NCI-H510A (cell line): ENCODE measurements around the gene GMPPB.
"Not testable (repeated sequence)": the region's sequence is repeated elsewhere in the genome, so short reads cannot be mapped to it uniquely, and the experiment has no call there.

Experiments used
- DNase-seq: peaks from one replicate; lab custom pipeline; 2025; lab: John Stamatoyannopoulos, UW

Gene GMPPB

DNA sequence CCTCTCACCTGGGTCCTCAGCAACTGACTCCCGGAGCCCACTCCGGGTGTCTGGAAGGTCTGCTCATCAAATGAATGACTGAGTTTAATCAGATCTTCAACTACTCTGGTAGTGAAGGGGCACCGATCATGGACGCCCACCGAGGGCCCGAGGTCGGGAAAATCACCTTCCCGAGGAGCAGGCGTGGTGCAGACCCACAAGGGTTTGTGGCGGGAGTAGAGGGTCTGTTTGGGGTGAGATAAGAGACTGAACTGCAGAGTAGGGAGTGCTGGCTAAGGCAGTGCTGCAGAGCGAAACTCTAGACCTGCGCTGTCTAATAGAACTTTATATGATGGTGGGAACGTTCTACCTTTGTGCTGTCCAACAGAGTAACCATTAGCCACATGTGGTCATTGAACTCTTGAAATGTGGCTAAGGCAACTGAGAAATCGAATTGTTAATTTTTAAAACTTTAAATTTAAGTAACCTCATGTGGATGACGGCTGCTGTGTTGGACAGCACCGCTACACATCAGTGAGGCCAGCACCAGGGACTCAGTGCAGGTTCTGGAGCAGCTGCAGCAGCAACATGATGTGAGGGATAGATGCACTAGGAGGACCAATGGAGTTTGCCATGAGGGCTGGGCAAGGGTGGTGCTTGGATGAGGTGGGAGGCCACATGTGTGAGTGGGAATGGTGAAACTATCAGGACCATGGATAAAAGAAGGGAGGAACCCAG, 33.7 kb downstream of the GMPPB start:
- DNase-seq = not testable (repeated sequence)

DNA sequence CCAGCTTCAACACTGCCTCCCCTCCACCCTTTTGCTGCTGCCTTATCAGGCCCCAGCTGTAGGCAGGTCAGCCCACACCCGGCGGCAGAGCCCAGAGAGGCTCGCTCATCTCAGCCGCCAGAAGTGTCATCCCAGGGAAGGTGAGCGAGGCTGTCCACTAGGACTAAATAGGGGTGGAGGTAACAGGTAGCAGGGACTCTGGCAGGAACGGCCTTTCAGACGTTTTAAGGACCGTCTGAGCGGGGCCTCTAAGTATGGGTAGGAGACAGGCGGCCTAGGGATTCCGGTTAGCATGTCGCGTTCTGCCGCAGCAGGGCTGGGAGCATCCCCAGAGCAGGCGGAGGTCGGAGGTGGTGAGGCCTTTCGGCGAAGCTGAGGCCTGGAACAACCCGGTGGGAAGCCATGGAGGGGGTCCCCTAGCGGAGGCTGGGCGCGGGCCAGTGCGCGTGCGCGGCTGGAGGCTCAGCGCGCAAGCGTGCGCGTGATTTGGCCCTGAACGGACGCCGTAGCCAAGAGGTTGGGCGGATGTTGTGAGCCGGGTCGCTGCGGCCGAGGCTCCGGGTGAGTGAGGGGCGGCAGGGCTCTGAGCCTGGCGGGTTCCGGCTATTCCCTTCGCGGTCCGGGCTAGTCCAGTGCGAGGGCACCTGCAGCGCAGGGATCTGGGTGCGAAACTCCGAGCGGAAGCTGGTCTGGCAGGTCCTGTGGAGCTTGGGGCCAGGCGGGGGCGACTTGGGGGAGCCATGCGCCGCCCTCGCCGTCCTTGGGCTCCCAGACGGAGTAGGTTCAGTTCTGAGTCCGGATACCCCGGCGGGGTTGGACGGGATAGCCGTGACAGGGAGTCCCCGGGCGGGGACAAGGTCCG, 34.5 kb downstream of the GMPPB start, which contains the start of the genes MST1 and RNF123:
TSS of gene MST1 (minus strand) at position 429 of the 862 bp plus-strand sequence. CDS start 783 bp downstream, outside the sequence.
TSS of gene RNF123 (plus strand) at position 512 of the 862 bp plus-strand sequence. CDS start 1,609 bp downstream, outside the sequence.
- no peak for DNase-seq

DNA sequence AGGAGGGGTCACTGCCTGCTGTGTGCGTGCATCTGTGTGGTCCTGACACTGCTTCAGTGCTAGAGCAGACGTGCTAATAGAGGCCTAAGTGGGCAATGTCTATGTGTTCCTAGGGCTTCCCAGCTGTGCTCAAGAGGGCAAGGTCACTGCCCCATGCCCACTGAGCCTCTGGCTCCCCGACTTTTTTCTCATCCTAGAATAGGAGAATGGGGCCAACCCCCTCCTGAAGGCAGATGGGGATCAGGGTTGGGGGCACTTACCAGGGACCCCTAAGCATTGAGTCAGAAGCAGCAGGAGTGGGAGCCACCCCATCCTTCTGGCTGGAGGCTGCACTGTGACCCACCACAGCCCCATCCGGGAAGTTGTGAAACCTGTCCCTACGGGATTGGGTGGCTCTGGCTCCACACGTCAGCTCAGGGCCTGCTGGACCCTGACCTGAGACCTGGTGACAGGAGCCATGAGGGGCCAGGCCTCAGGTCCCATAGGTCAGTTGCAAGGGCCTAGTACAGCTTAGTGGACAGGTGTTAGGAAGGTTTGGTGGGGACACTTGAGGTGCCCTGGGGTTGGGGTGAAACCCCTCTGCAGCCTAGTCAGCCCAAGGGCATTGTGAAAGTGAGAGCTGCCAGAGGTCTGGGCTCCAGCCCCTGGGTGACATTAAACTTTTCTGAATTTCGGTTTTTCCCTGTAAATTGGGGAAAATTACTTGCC, 35.3 kb downstream of the GMPPB start:
- DNase-seq = not testable (repeated sequence)

DNA sequence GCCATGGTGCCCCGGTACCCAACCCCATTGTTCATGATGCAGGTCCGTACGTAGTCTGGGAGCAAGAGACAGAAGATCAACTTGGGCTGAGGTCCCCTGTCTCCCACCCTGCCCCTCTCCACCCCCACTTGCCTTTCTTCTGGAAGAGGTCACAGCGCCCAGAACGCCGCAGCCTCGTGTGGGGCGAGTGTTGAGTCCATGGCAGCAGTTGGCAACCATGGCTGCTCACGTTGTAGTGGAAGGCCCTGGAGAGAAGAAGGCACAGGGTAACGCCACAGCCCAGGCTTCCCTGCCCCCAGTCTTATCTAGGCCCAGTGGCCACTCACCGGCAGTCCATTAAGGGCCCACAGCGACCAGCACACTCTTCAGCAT, 36.3 kb downstream of the GMPPB start:
- DNase-seq = not testable (repeated sequence)

DNA sequence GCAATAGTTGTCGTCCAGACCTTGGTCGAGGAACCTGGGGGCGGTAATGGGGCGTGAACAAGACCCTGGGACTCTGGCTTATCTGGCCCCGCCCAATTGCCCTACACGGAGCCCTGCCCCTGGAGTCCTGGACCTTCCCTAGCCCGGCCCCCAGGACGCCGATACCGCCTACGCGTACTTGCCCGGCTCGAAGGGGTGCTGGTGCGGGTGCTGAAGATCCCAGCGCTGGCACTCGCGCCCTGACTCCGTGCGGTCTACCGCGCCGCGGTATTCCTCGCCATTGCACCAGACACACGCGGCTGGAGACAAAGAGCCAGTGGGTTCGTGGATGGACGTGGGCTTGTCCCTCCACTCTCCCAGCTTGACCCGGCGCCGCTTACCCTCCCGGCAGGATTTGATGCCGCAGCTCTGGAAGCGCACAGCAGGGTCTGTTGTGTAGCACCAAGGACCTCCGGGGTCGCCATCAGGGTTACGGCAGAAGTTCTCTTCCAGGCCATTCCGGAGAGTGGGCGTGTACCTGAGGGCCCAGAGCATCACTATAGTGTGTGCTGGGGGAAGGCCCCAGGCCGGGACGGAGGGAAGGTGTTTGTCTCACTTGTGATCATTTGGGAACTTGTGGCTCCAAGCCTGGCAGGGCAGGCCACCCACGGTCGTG, 36.9 kb downstream of the GMPPB start:
- not testable (repeated sequence) for DNase-seq

DNA sequence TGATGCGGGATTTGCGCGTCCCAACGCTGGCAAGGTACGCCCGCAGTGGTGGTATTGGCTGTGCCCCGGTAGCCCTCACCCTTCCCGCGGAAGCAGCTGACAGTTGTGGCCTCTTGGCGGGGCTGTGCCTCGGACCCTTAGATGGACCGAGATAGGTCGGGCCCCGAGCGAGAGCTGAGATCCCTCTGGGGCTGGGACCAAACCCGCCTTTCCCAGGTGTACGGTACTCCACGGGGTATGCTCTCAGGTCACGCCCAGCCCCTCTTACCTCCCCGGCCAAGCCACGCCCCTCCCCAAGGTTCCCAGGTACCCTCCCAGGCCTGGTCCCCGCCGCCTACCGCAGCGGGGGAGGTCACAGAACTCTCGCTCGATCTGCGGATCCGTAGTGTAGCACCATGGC, 37.4 kb downstream of the GMPPB start:
- DNase-seq = not testable (repeated sequence)

DNA sequence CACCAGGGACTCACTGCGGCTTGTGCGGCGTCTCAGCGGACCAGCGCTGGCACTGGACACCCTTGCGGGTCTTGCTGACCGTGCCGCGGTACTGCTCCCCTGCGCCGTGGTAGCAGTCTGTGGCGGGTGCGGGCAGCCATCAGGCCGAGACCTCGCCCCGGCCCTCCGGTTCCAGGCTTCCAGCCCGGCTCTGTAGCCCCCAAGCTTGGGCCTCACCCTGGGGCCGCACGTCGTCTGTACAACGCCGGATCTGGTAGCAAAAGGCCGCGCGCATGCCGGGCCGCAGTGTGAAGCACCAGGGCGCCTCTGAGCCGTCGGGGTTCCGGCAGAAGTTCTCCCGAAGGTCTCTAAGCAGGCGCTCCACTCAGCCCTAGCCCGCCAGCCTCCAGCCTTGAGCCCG, 37.9 kb downstream of the GMPPB start:
- DNase-seq = not testable (repeated sequence)

DNA sequence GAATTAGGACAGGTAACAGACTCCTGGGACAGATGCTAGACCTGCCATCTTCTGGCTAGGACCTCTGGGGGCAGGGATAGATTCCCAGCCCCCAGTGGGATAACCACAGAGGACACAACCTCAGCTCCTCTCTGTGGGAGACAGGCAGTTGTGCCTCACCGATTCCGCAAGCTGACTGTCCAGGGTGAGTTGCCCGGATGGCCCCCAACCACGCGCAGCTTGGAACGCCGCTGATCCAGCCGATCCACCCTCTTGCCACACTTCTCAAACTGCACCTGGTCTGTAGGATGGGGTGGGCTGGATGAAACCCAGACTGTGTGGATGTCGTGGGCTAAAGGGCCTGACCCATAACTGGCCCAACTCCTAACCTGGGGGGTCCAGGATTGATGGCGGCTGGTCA, 38.6 kb downstream of the GMPPB start:
- DNase-seq = not testable (repeated sequence)

DNA sequence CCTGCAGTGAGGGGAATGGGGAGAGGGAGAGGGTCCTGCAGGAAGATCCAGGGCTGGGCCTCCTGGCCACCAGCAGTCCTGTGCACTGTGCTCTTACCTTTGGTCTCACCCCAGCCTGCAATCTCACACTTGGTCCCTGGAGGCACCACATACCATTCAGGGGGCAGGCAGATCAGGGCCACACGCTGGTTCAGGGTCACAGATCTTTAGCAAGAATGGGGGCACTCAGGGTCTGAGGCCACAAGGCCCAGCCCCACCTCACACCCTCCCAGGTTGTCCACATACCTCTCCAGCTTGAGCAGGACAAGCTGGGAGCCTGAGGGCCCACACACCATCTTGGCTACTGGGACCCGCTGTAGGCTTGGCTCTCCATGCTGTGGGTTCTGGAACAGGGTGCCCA, 39.3 kb downstream of the GMPPB start:
- not testable (repeated sequence) for DNase-seq

DNA sequence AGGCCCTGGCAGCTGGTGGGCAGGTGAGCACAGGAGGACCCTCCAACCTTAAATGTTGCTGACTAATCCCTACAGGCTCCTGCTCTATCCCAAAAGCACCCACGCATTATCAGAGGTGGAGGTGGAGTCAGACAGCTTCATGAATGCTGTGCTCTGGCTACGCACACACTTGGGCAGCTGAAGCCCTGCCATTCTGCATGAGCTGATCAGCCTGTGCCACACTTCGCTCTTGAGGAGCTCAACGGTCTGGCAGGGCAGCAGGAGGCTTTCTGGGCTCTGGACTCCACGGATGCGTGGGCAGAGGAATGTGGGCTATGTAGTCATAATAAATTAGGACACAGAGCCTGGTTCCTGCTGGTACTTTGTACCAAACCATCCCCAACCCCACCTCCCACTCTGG, 40.6 kb downstream of the GMPPB start:
- no peak for DNase-seq

DNA sequence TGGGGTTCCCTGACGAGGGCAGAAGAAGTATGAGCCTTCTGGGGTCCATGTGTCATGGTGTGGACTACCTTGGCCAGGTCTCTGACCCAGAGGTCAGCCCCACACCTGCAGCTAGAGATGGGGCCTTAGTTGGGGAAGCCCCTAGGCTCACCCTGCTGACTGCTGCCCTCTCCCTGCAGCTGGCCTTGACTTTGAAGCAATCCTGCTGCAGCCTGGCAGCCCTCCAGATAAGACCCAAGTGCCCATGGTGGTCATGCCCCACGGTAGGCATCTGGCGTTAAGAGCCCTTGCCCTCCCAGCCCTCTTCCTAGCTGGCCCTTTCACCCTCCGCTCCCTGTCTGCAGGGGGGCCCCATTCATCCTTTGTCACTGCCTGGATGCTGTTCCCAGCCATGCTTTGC, 42.2 kb downstream of the GMPPB start:
- DNase-seq = no peak

DNA sequence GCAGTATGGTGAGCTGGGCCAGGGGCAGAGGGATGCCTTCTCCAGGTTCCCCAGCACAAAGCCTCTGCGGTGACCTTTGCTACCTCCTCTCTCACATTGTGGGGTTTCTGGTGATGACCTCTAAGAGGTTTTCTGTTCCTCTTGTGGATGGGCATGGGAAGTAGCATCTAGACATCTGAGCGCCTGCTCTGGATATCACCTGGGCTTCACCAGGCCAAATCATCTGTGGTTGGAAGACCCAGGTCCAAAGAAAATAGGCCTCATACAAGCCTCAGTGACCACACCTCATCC, 42.6 kb downstream of the GMPPB start:
- DNase-seq = no peak

DNA sequence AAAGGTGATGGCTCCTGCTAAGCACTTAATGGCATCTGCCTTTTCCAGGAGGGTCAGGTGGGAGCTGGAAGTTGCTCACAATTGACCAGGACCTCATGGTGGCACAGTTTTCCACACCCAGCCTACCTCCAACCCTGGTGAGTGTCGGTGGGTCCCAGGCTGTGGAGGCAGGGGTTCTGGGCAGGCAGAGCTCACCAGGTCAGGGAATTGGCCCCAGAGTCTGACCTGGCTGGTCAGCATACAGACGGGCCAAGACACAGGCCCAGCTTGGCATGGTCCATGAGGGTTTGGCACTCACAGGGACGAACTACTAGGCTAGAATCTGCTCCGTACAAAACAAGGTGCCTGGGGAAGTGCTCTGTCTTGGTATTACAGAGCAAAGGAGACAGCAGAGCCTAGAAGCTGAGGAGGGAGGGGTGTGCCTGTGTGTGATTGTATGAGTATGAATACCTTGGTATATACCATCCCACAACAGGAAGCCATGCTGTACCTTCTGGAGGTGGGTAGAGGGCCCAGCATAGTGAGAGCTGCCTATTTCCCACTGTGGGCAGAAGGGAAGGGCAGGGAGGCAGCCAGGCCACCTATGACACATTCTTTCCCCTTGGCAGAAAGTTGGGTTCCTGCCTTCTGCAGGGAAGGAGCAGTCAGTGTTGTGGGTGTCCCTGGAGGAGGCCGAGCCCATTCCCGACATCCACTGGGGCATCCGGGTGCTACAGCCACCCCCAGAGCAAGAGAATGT, 43.1 kb downstream of the GMPPB start:
- no peak for DNase-seq

DNA sequence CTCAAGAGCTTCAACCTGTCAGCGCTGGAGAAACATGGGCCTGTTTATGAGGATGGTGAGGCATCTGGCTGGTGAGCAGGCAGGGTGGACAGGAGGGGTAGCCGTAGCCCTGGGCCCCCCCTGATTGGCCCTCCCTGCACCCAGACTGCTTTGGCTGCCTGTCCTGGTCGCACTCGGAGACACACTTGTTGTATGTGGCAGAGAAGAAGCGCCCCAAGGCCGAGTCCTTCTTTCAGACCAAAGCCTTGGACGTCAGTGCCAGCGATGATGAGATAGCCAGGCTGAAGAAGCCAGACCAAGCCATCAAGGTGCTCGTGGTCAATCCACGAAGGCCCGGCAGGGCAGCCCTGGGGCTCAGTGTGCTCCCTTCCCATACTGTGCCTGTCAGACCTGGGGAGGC, 47.8 kb downstream of the GMPPB start:
- DNase-seq = no peak

DNA sequence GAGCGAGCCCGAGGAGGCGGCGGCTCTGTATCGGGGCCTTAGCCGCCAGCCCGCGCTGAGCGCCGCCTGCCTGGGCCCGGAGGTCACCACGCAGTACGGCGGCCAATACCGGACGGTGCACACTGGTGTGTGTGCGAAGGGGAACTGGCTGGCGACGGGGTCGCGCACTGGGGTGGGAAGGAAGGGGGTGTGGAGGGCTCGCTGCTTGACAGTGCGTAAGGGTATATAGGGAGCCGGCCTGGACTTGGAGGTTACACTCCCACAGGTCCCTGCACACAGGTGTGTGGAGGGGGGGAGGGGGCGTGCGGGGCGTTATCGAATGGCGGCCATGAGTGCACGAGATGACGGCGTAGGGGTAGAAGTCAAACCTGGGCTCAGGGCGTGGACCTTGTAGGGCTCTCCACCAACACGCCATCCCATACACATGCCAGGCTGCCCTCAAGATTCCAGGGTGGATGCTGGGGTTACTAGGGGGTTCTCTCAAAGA, 49.2 kb downstream of the GMPPB start:
- no peak for DNase-seq

DNA sequence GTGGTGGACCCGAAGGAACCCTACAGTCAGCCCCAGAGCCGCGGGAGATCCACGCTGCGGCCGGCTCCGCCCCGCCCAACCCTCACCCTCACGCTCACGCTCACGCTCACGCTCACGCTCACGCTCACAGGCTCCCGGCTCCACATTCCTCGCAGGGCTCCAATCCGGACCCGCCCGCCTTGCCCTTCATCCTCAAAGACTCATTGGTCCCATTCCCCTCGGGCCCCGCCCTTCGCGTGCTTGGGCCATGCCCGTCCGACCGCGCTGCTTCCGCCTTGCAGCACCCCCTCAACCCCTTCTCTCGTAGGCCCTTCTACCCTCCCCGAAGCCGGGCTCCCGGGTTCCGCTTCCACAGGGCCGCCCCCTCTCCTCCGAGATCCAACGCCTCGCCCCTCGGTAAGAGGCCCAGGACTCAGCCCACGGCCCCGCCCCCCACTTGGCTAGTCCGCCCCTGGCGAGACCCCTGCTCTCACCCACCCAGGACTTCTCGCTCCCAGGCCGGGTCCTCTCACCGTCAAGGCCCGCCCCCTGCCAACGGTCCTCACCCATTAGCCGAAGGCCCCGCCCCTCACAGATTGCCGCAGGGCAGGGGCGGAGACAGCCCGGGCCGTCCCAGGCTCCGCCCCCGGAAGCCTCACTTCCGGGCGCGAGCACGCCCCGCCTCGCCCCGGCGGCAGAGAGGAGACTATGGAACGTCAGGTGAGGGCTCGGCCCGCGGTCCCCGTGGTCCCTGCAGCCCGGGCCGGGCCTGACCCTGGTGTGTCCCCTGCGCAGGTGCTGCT, 49.8 kb downstream of the GMPPB start, which contains the start of gene APEH:
TSS of gene APEH (plus strand) at position 637 of the 782 bp plus-strand sequence. CDS start at position 688, 51 bp downstream.
- no peak for DNase-seq

DNA sequence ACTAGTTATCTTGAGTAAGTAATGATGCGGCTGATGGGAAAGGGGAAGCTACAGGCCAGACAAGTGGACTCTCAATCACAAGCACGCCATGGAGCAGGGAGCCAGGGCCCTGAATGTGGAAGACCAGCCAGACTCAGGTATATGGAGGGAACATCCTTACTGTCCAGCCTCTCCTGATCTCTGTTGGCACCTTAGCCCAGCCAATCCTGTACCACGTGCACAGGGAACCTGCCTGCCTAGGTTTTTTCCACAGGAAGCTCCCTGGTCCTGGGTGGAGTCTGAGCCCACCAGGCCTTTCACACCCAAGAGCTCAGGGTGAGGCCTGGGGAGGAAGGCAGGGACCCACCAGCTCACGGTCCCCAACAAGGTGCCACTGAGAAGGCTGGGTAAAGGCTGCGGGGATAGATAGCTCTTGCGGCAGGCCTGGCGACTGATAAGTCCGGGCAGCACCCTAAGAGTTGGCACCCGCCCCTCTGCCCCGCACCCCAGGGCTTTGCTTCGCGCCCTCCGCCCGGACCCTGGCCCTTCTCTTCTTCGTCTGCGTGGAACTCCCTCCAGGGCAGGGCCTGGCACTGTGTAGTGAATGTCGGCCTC, 50.5 kb downstream of the GMPPB start:
- DNase-seq = no peak

DNA sequence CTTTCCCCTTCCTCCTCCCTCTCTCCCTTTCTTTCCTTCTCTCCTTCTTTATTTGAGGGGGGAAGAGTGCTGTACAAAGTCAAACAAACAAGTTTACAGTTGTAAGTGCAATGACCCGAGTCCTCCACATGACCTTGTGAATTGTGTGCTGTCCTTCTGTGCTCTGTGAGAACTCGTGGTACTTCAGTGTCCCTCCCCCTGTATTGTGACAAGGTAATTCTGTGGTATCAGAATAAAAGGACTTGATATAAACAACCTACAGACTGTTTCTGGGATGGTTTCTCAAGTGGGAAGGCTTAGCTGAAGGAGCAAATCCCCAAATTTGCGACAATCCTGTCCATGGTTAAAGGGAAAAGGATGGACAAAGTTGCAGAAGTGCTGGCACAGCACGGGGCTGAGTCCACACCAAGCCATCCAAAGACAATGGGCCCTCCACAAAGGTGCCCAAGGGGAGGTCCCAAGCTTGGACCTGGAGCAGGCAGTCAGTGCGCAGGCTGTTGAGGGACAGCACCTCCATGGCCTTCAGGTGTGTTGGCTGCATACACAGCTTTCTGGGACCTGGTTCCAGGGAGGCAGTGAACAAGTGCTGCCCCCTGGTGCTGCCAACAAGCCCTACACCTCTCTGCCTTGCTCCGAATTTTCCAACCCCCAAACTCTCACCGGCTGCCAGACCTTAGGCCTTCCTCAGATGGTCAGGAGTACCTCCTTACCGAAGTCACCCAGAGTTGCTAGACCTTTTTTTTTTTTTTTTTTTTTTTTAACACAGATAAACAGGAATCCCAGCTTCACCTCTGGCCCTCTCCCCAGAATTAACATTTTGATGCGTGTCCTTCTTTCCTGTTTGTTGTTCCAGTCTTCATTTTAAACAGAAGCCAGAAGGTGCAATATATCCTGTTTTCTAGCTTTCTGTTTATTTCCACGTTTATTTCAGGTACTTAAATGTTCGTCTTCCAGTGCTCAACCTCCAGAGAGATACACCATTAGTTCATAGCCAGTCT, 52.2 kb downstream of the GMPPB start:
- no peak for DNase-seq

DNA sequence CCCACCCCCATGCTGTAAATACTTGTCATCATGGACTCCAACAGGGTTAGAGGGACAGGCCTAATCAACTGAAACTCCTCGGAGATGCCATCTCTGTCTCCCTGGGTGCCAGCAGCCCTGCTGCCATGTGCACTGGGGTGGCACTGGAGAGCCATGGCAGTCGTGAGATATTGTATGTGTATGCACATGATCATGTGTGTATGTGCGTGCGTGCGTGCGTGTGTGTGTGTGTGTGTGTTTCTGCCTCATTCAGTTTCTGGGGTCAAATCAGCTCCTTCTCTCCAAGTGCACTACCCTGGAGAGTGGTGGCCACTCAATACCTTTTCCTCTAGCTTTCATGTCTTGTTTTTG, 52.8 kb downstream of the GMPPB start:
- no peak for DNase-seq
